BLaER1 (cell line): ENCODE measurements around the gene TBC1D22A.

Source experiments
- H3K27ac ChIP-seq: shearing (Covaris generic); formaldehyde crosslinking; 2 replicates; pipeline ENCODE4 v1.8.1; 2022
- H3K27me3 ChIP-seq: shearing (Covaris generic); formaldehyde crosslinking; 2 replicates; pipeline ENCODE4 v1.8.1; 2022
- H3K36me3 ChIP-seq: shearing (Covaris generic); formaldehyde crosslinking; 2 replicates; pipeline ENCODE4 v1.8.1; 2022
- H3K4me1 ChIP-seq: shearing (Covaris generic); formaldehyde crosslinking; 2 replicates; pipeline ENCODE4 v1.8.1; 2022
- H3K4me2 ChIP-seq: shearing (Covaris generic); formaldehyde crosslinking; 2 replicates; pipeline ENCODE4 v1.8.1; 2022
- H3K4me3 ChIP-seq: shearing (Covaris generic); formaldehyde crosslinking; 2 replicates; pipeline ENCODE4 v1.8.1; 2022
- H3K9ac ChIP-seq: shearing (Covaris generic); formaldehyde crosslinking; 2 replicates; pipeline ENCODE4 v1.8.1; 2022
- H3K9me3 ChIP-seq: shearing (Covaris generic); formaldehyde crosslinking; 2 replicates; pipeline ENCODE4 v1.8.1; 2022
- H4K20me1 ChIP-seq: shearing (Covaris generic); formaldehyde crosslinking; 2 replicates; pipeline ENCODE4 v1.8.1; 2022
- Cebpa-rat ChIP-seq: shearing (Covaris generic); IDR thresholded peaks from 2 replicates; pipeline ENCODE4 v1.8.1; 2022

TBC1D22A gene

GRCh38 chr22:47039356-47039755, 276.9 kb downstream of the TBC1D22A start:
- Histone ChIP-seq H4K20me1 (peaks cover 75% of the 10 kb centered on the region), H3K36me3 (peaks cover 47% of the 10 kb centered on the region; the same call in 1 of the 2 replicates), H3K9me3 (no peaks in the 10 kb centered on the region), H3K27ac (no peak overlapping the region), H3K27me3 (no peaks in the 10 kb centered on the region), H3K4me3 (no peak overlapping the region), H3K9ac (no peak overlapping the region), H3K4me1 (peaks cover 18% of the 10 kb centered on the region), H3K4me2 (no peak overlapping the region)
- TF ChIP-seq Cebpa-rat, result no peak

GRCh38 chr22:47040486-47041270, 278.2 kb downstream of the TBC1D22A start:
- no peak for TF ChIP-seq Cebpa-rat
- no peak overlapping the region for H3K4me3 ChIP-seq
- no peak overlapping the region for H3K4me2 ChIP-seq
- no peak overlapping the region for H3K27ac ChIP-seq
- H3K4me1 ChIP-seq, result peaks cover 24% of the 10 kb centered on the region
- no peak overlapping the region for H3K9ac ChIP-seq
- H4K20me1 ChIP-seq, result peaks cover 75% of the 10 kb centered on the region
- no peaks in the 10 kb centered on the region for H3K9me3 ChIP-seq
- no peaks in the 10 kb centered on the region for H3K27me3 ChIP-seq
- peaks cover 38% of the 10 kb centered on the region; the same call in 1 of the 2 replicates for H3K36me3 ChIP-seq

GRCh38 chr22:47041271-47042115, 279.0 kb downstream of the TBC1D22A start:
- Histone ChIP-seq H3K9me3 (no peaks in the 10 kb centered on the region), H3K27ac (no peak overlapping the region), H3K4me2 (no peak overlapping the region), H3K4me3 (no peak overlapping the region), H3K36me3 (peaks cover 33% of the 10 kb centered on the region; the same call in 1 of the 2 replicates), H4K20me1 (peaks cover 75% of the 10 kb centered on the region), H3K9ac (no peak overlapping the region), H3K27me3 (no peaks in the 10 kb centered on the region), H3K4me1 (peaks cover 24% of the 10 kb centered on the region)
- TF ChIP-seq Cebpa-rat, result no peak

GRCh38 chr22:47042116-47042825, 279.8 kb downstream of the TBC1D22A start:
- no peak overlapping the region for H3K4me2 ChIP-seq
- H3K27me3 ChIP-seq, result no peaks in the 10 kb centered on the region
- no peak for TF ChIP-seq Cebpa-rat
- no peak overlapping the region for H3K27ac ChIP-seq
- no peak overlapping the region for H3K9ac ChIP-seq
- H3K4me3 ChIP-seq, result no peak overlapping the region
- H3K9me3 ChIP-seq, result no peaks in the 10 kb centered on the region
- H3K36me3 ChIP-seq, result peaks cover 25% of the 10 kb centered on the region; the same call in 1 of the 2 replicates
- H4K20me1 ChIP-seq, result peaks cover 79% of the 10 kb centered on the region
- H3K4me1 ChIP-seq, result peaks cover 24% of the 10 kb centered on the region

- TF ChIP-seq Cebpa-rat, result no peak
- no peak overlapping the region for H3K4me3 ChIP-seq
- H3K4me2 ChIP-seq, result peak overlapping the region; percentile 33; the same call in 1 of the 2 replicates
- H4K20me1 ChIP-seq, result peaks cover 83% of the 10 kb centered on the region
- no peak overlapping the region for H3K27ac ChIP-seq
- peaks cover 24% of the 10 kb centered on the region for H3K4me1 ChIP-seq
- no peaks in the 10 kb centered on the region for H3K27me3 ChIP-seq
- no peak overlapping the region for H3K9ac ChIP-seq
- H3K9me3 ChIP-seq, result no peaks in the 10 kb centered on the region
- H3K36me3 ChIP-seq, result peaks cover 23% of the 10 kb centered on the region; the same call in 1 of the 2 replicates
These were observed 280.5 kb downstream of the TBC1D22A start for GRCh38 chr22:47042861-47043496.

- H4K20me1 ChIP-seq, result peaks cover 85% of the 10 kb centered on the region
These were observed 281.6 kb downstream of the TBC1D22A start for GRCh38 chr22:47043835-47044721.

GRCh38 chr22:47044722-47045535, 282.5 kb downstream of the TBC1D22A start:
- no peak for TF ChIP-seq Cebpa-rat
- peaks cover 94% of the 10 kb centered on the region for H4K20me1 ChIP-seq
- no peaks in the 10 kb centered on the region for H3K27me3 ChIP-seq
- peaks cover 37% of the 10 kb centered on the region for H3K4me1 ChIP-seq
- peak overlapping the region; percentile 33; the same call in 1 of the 2 replicates for H3K4me2 ChIP-seq
- peaks cover 24% of the 10 kb centered on the region; the same call in 1 of the 2 replicates for H3K36me3 ChIP-seq
- no peak overlapping the region for H3K27ac ChIP-seq
- H3K9me3 ChIP-seq, result no peaks in the 10 kb centered on the region
- H3K9ac ChIP-seq, result no peak overlapping the region
- no peak overlapping the region for H3K4me3 ChIP-seq

More at GRCh38 chr22:47043835-47044721, 281.6 kb downstream of the TBC1D22A start:
- no peak overlapping the region for H3K4me3 ChIP-seq
- H3K4me2 ChIP-seq, result peak overlapping the region; percentile 33
- no peaks in the 10 kb centered on the region for H3K9me3 ChIP-seq
- TF ChIP-seq Cebpa-rat, result no peak
- no peak overlapping the region for H3K9ac ChIP-seq
- no peaks in the 10 kb centered on the region for H3K27me3 ChIP-seq
- H3K27ac ChIP-seq, result no peak overlapping the region
- peaks cover 22% of the 10 kb centered on the region; the same call in 1 of the 2 replicates for H3K36me3 ChIP-seq
- peaks cover 29% of the 10 kb centered on the region for H3K4me1 ChIP-seq
